H9 (cell line): ENCODE data around the gene C10orf71. TPM values are rescaled to one million over a fixed set of nuclear protein-coding genes. Genes with fewer than 3 reads are reported as not detected.

Experiments used
- DNase-seq: peaks from one replicate; pipeline ENCODE4 v3.0.0-alpha.2; 2017
- H2AFZ ChIP-seq: one replicate; pipeline ENCODE4 v1.6.1; 2013; ENCODE audit warnings: mild to moderate bottlenecking, low read length, control low read depth, moderate library complexity
- H2AK5ac ChIP-seq: 2 replicates; pipeline ENCODE4 v1.6.1; 2013; ENCODE audit warnings: low read length, control low read depth, mixed read lengths; ENCODE audit not compliant: insufficient read length
- H2BK120ac ChIP-seq: one replicate; pipeline ENCODE4 v1.6.1; 2013; ENCODE audit warnings: low read depth, mild to moderate bottlenecking, low read length, control low read depth, inconsistent platforms; ENCODE audit not compliant: poor library complexity, severe bottlenecking
- H2BK12ac ChIP-seq: 2 replicates; pipeline ENCODE4 v1.6.1; 2013; ENCODE audit warnings: low read length, control low read depth, mixed read lengths, low read depth; ENCODE audit not compliant: insufficient read length
- H2BK15ac ChIP-seq: 2 replicates; pipeline ENCODE4 v1.6.1; 2013; ENCODE audit warnings: low read depth, low read length, control low read depth
- H2BK20ac ChIP-seq: one replicate; pipeline ENCODE4 v1.6.1; 2013; ENCODE audit warnings: low read depth, mild to moderate bottlenecking, low read length, control low read depth, inconsistent platforms; ENCODE audit not compliant: poor library complexity, severe bottlenecking
- H2BK5ac ChIP-seq: 2 replicates; pipeline ENCODE4 v1.6.1; 2013; ENCODE audit warnings: low read length, control low read depth, mixed read lengths; ENCODE audit not compliant: insufficient read length
- H3K14ac ChIP-seq: 2 replicates; pipeline ENCODE4 v1.6.1; 2013; ENCODE audit warnings: low read length, control low read depth; ENCODE audit not compliant: insufficient read depth
- H3K18ac ChIP-seq: 2 replicates; pipeline ENCODE4 v1.6.1; 2013; ENCODE audit warnings: low read depth, mild to moderate bottlenecking, mixed read lengths, low read length, control low read depth; ENCODE audit not compliant: insufficient read length
- H3K23ac ChIP-seq: 2 replicates; pipeline ENCODE4 v1.6.1; 2013; ENCODE audit warnings: low read length, control low read depth, mixed read lengths, low read depth; ENCODE audit not compliant: insufficient read length
- H3K23me2 ChIP-seq: 2 replicates; pipeline ENCODE4 v1.6.1; 2013; ENCODE audit warnings: low read depth, mild to moderate bottlenecking, mixed read lengths, low read length, control low read depth; ENCODE audit not compliant: insufficient read length, poor library complexity, severe bottlenecking
- H3K27ac ChIP-seq: 2 replicates; pipeline ENCODE4 v1.5.1; 2013; ENCODE audit warnings: low read length, control low read depth, mixed read lengths, low read depth; ENCODE audit not compliant: insufficient read length
- H3K27me3 ChIP-seq: 2 replicates; pipeline ENCODE4 v1.6.1; 2013; ENCODE audit warnings: low read length, control low read depth, inconsistent platforms; ENCODE audit not compliant: insufficient read depth
- H3K4ac ChIP-seq: 2 replicates; pipeline ENCODE4 v1.6.1; 2013; ENCODE audit warnings: low read depth, mild to moderate bottlenecking, control low read depth, inconsistent platforms, low read length, moderate library complexity
- H3K4me1 ChIP-seq: 2 replicates; pipeline ENCODE4 v1.6.1; 2013; ENCODE audit warnings: low read length, control low read depth, inconsistent platforms; ENCODE audit not compliant: insufficient read depth
- H3K4me2 ChIP-seq: 2 replicates; pipeline ENCODE4 v1.6.1; 2013; ENCODE audit warnings: low read length, control low read depth, mixed read lengths; ENCODE audit not compliant: insufficient read length, insufficient read depth
- H3K56ac ChIP-seq: 2 replicates; pipeline ENCODE4 v1.6.1; 2013; ENCODE audit warnings: low read depth, mild to moderate bottlenecking, mixed read lengths, low read length, control low read depth; ENCODE audit not compliant: insufficient read length
- H3K79me1 ChIP-seq: 2 replicates; pipeline ENCODE4 v1.6.1; 2013; ENCODE audit warnings: low read depth, mild to moderate bottlenecking, moderate library complexity, low read length, control low read depth, inconsistent platforms; ENCODE audit not compliant: insufficient read depth, poor library complexity, severe bottlenecking
- H3K79me2 ChIP-seq: 2 replicates; pipeline ENCODE4 v1.6.1; 2013; ENCODE audit warnings: low read length, control low read depth, inconsistent platforms; ENCODE audit not compliant: insufficient read depth
- H3K9ac ChIP-seq: 2 replicates; pipeline ENCODE4 v1.6.1; 2013; ENCODE audit warnings: low read length, control low read depth, mixed read lengths; ENCODE audit not compliant: insufficient read length; ENCODE audit errors: extremely low read depth
- H3K9me3 ChIP-seq: one replicate; pipeline ENCODE4 v1.6.1; 2013; ENCODE audit warnings: low read depth, low read length, inconsistent platforms; ENCODE audit not compliant: control insufficient read depth
- H3T11ph ChIP-seq: one replicate; pipeline ENCODE4 v1.6.1; 2013; ENCODE audit warnings: mild to moderate bottlenecking, low read length, control low read depth, inconsistent platforms
- H4K20me1 ChIP-seq: one replicate; pipeline ENCODE4 v1.6.1; 2013; ENCODE audit not compliant: control insufficient read depth, insufficient read length, insufficient read depth
- H4K5ac ChIP-seq: 2 replicates; pipeline ENCODE4 v1.6.1; 2013; ENCODE audit warnings: low read depth, mild to moderate bottlenecking, mixed read lengths, low read length, control low read depth; ENCODE audit not compliant: insufficient read length
- H4K8ac ChIP-seq: replicated peaks from 2 replicates; pipeline ENCODE4 v1.6.1; 2013; ENCODE audit warnings: low read length, control low read depth, mixed read lengths, low read depth; ENCODE audit not compliant: insufficient read length
- H4K91ac ChIP-seq: 2 replicates; pipeline ENCODE4 v1.6.1; 2013; ENCODE audit warnings: low read depth, mild to moderate bottlenecking, moderate library complexity, mixed read lengths, low read length, control low read depth; ENCODE audit not compliant: insufficient read length
- H3K27ac Mint-ChIP-seq, 3 experiments: 2 replicates in 2 of 3; 3 replicates in 1 of 3; pipeline ENCODE4 v1.8.0; 2020 to 2021; ENCODE audit warnings: mixed read lengths in 3 of 3, mild to moderate bottlenecking in 1 of 3, moderate library complexity in 1 of 3
- H3K27me3 Mint-ChIP-seq: 2 replicates; pipeline ENCODE4 v1.8.0; 2021; ENCODE audit warnings: low read depth, mild to moderate bottlenecking, moderate library complexity, mixed read lengths
- H3K36me3 Mint-ChIP-seq, 3 experiments: 2 replicates in 2 of 3; 3 replicates in 1 of 3; pipeline ENCODE4 v1.8.0; 2020 to 2021; ENCODE audit warnings: low read depth in 3 of 3, mixed read lengths in 3 of 3; ENCODE audit not compliant: insufficient read depth in 1 of 3
- H3K4me1 Mint-ChIP-seq, 2 experiments: 2 replicates each; pipeline ENCODE4 v1.8.0; 2020; ENCODE audit warnings: mixed read lengths in 2 of 2
- H3K4me3 Mint-ChIP-seq, 2 experiments: 2 replicates in 1 of 2; 3 replicates in 1 of 2; pipeline ENCODE4 v1.8.0; 2020 to 2021; ENCODE audit warnings: mild to moderate bottlenecking in 2 of 2, mixed read lengths in 2 of 2, moderate library complexity in 1 of 2
- H3K9me3 Mint-ChIP-seq, 2 experiments: 2 replicates in 1 of 2; 3 replicates in 1 of 2; pipeline ENCODE4 v1.8.0; 2020; ENCODE audit warnings: mild to moderate bottlenecking in 2 of 2, mixed read lengths in 2 of 2, moderate library complexity in 1 of 2
- WGBS: extraction: QIAGEN DNeasy Blood & Tissue Kit; methylation state at CpG from one replicate; pipeline ENCODE4 v1.1.7; 2013; ENCODE audit warnings: missing lambda C conversion rate, low lambda C conversion rate, mixed read lengths; ENCODE audit not compliant: insufficient read length; ENCODE audit errors: extremely low coverage; 5-methylcytosine and 5-hydroxymethylcytosine counted together
- total RNA-seq: library from RNA; stranded (reverse); gene quantifications from 2 replicates; pipeline ENCODE4 v1.2.1, GENCODE V29; 2021
- TF ChIP-seq, protein P1 (sequence below): fragments of 200-600 bp; sonication (generic); conservative IDR thresholded peaks from 3 replicates; pipeline ENCODE4 v1.8.0; 2021; ENCODE audit warnings: antibody characterized with exemption, mild to moderate bottlenecking

C10orf71 gene
- total RNA-seq, 1 experiment from 2014 or later = not detected

DNA sequence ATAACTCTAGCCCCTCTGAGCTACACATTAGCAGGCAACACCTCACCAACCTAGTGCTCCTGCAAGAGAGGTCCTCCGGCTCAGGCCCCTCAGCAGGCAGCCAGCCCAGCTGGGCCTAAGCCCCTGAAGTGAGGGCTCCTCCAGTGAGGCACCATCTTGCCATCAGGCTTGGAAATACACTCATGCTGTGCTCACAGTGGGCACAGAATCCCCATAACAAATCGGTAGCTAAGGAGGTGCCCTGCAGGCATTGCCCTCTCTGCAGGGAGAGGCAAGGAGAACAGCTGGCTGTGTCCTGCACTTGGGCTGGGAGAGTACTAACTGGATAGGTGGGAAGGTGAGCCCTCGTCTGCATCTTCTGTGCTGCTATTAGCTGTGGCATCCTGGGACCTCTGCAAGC is 3.7 kb upstream of the C10orf71 start:
- Histone ChIP-seq H4K8ac (no peak overlapping the region), H2BK120ac (no peak overlapping the region), H2BK12ac (no peak overlapping the region), H3K23ac (no peak overlapping the region), H3K9ac (no peak overlapping the region), H3T11ph (no peak overlapping the region), H2AFZ (no peak overlapping the region), H2BK20ac (no peak overlapping the region), H3K4me1 (no peaks in the 10 kb centered on the region; the same call in 1 of the 2 replicates), H3K4me2 (no peak overlapping the region), H3K27me3 (no peaks in the 10 kb centered on the region), H4K20me1 (no peaks in the 10 kb centered on the region), H3K4ac (no peak overlapping the region), H4K91ac (no peak overlapping the region), H3K79me1 (no peaks in the 10 kb centered on the region), H2BK15ac (no peak overlapping the region), H3K56ac (no peak overlapping the region), H3K27ac (no peak overlapping the region), H2BK5ac (no peak overlapping the region), H3K79me2 (no peaks in the 10 kb centered on the region), H4K5ac (no peak overlapping the region), H3K14ac (peak overlapping the region; percentile 24; the same call in 1 of the 2 replicates), H3K18ac (no peak overlapping the region), H2AK5ac (no peak overlapping the region), H3K23me2 (no peaks in the 10 kb centered on the region), H3K9me3 (no peaks in the 10 kb centered on the region)
- Mint-ChIP-seq H3K4me1 (peaks cover 25 to 30% of the 10 kb centered on the region in 2 experiments), H3K4me3 (no peak overlapping the region), H3K36me3 (no peaks in the 10 kb centered on the region), H3K9me3 (no peaks in the 10 kb centered on the region), H3K27me3 (peaks cover 22% of the 10 kb centered on the region), H3K27ac (no peak overlapping the region)
- DNase-seq = no peak
- TF ChIP-seq, protein P1, sequence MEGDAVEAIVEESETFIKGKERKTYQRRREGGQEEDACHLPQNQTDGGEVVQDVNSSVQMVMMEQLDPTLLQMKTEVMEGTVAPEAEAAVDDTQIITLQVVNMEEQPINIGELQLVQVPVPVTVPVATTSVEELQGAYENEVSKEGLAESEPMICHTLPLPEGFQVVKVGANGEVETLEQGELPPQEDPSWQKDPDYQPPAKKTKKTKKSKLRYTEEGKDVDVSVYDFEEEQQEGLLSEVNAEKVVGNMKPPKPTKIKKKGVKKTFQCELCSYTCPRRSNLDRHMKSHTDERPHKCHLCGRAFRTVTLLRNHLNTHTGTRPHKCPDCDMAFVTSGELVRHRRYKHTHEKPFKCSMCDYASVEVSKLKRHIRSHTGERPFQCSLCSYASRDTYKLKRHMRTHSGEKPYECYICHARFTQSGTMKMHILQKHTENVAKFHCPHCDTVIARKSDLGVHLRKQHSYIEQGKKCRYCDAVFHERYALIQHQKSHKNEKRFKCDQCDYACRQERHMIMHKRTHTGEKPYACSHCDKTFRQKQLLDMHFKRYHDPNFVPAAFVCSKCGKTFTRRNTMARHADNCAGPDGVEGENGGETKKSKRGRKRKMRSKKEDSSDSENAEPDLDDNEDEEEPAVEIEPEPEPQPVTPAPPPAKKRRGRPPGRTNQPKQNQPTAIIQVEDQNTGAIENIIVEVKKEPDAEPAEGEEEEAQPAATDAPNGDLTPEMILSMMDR = no peak
- WGBS = no CpG with 5 or more reads among the region's 3 CpGs
